ENCODE results near the gene ACYP2.
"Not testable (repeated sequence)": the region's sequence is repeated elsewhere in the genome, so short reads cannot be mapped to it uniquely, and the experiment has no call there.

Gene ACYP2

GRCh38 chr2:54107903-54108615 is 7.4 kb upstream of the ACYP2 start:
- DNase-seq: no peak
- peaks cover 7% of the 10 kb centered on the region for H3K4me1 ChIP-seq (ENCODE audit: control insufficient read depth, insufficient read depth, low read length, poor library complexity, severe bottlenecking)
- no peak overlapping the region for H3K27ac ChIP-seq (ENCODE audit: insufficient read depth, low read length, poor library complexity, severe bottlenecking)
- no peaks in the 10 kb centered on the region for H3K27me3 ChIP-seq (replicated peaks; ENCODE audit: control insufficient read depth, insufficient read depth, low read length, poor library complexity, severe bottlenecking)
- no peaks in the 10 kb centered on the region for H3K36me3 ChIP-seq (ENCODE audit: control insufficient read depth, insufficient read depth, low read length)
- H3K4me3 ChIP-seq (ENCODE audit: insufficient read depth, low read depth, low read length, poor library complexity, severe bottlenecking): no peak overlapping the region
- no peaks in the 10 kb centered on the region for H3K9me3 ChIP-seq (ENCODE audit: control insufficient read depth, low read length)

- no peak for DNase-seq
- Histone ChIP-seq H3K9me3 (ENCODE audit: control insufficient read depth, low read length) (no peaks in the 10 kb centered on the region), H3K27me3 (replicated peaks; ENCODE audit: control insufficient read depth, insufficient read depth, low read length, poor library complexity, severe bottlenecking) (no peaks in the 10 kb centered on the region), H3K4me1 (ENCODE audit: control insufficient read depth, insufficient read depth, low read length, poor library complexity, severe bottlenecking) (peaks cover 2% of the 10 kb centered on the region), H3K36me3 (ENCODE audit: control insufficient read depth, insufficient read depth, low read length) (no peaks in the 10 kb centered on the region), H3K27ac (ENCODE audit: insufficient read depth, low read length, poor library complexity, severe bottlenecking) (no peak overlapping the region), H3K4me3 (ENCODE audit: insufficient read depth, low read depth, low read length, poor library complexity, severe bottlenecking) (no peak overlapping the region)
Measured at GRCh38 chr2:54109848-54110247, 5.6 kb upstream of the ACYP2 start.

GRCh38 chr2:54114479-54114878 is 936 bp upstream of the ACYP2 start:
- H3K27ac ChIP-seq (ENCODE audit: insufficient read depth, low read length, poor library complexity, severe bottlenecking); H3K4me3 ChIP-seq (ENCODE audit: insufficient read depth, low read depth, low read length, poor library complexity, severe bottlenecking); H3K36me3 ChIP-seq (ENCODE audit: control insufficient read depth, insufficient read depth, low read length); H3K9me3 ChIP-seq (ENCODE audit: control insufficient read depth, low read length); DNase-seq; H3K27me3 ChIP-seq (replicated peaks; ENCODE audit: control insufficient read depth, insufficient read depth, low read length, poor library complexity, severe bottlenecking); H3K4me1 ChIP-seq (ENCODE audit: control insufficient read depth, insufficient read depth, low read length, poor library complexity, severe bottlenecking): not testable (repeated sequence)

DNA sequence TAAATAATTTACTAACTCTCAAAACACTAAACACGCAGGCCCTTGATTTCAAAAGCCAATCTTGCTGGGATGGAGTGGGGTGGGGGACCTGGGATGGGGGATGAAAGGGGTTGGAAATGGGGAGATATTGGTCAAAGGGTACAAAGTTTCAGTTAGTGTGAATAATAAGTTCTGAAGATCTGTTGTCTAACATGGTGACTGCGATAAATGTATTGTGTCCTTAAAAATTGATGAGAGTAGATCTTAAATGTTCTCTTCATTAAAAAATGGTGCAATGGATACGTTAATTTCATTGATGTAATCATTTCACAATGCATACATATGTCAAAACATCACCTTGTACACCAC is 505 bp upstream of the ACYP2 start:
- peak overlapping the region; percentile 91 for H3K27ac ChIP-seq (ENCODE audit: insufficient read depth, low read length, poor library complexity, severe bottlenecking)
- no peak for DNase-seq
- peaks cover 4% of the 10 kb centered on the region for H3K4me1 ChIP-seq (ENCODE audit: control insufficient read depth, insufficient read depth, low read length, poor library complexity, severe bottlenecking)
- no peaks in the 10 kb centered on the region for H3K27me3 ChIP-seq (replicated peaks; ENCODE audit: control insufficient read depth, insufficient read depth, low read length, poor library complexity, severe bottlenecking)
- H3K36me3 ChIP-seq (ENCODE audit: control insufficient read depth, insufficient read depth, low read length): no peaks in the 10 kb centered on the region
- peak overlapping the region; percentile 67 for H3K4me3 ChIP-seq (ENCODE audit: insufficient read depth, low read depth, low read length, poor library complexity, severe bottlenecking)
- no peaks in the 10 kb centered on the region for H3K9me3 ChIP-seq (ENCODE audit: control insufficient read depth, low read length)

- not testable (repeated sequence) for DNase-seq; H3K27me3 ChIP-seq (replicated peaks; ENCODE audit: control insufficient read depth, insufficient read depth, low read length, poor library complexity, severe bottlenecking); H3K4me1 ChIP-seq (ENCODE audit: control insufficient read depth, insufficient read depth, low read length, poor library complexity, severe bottlenecking); H3K4me3 ChIP-seq (ENCODE audit: insufficient read depth, low read depth, low read length, poor library complexity, severe bottlenecking); H3K36me3 ChIP-seq (ENCODE audit: control insufficient read depth, insufficient read depth, low read length); H3K27ac ChIP-seq (ENCODE audit: insufficient read depth, low read length, poor library complexity, severe bottlenecking); H3K9me3 ChIP-seq (ENCODE audit: control insufficient read depth, low read length)
Measured at GRCh38 chr2:54116598-54116997, 1.2 kb downstream of the ACYP2 start.

- DNase-seq: no peak
- Histone ChIP-seq H3K27me3 (replicated peaks; ENCODE audit: control insufficient read depth, insufficient read depth, low read length, poor library complexity, severe bottlenecking) (no peaks in the 10 kb centered on the region), H3K4me3 (ENCODE audit: insufficient read depth, low read depth, low read length, poor library complexity, severe bottlenecking) (no peak overlapping the region), H3K36me3 (ENCODE audit: control insufficient read depth, insufficient read depth, low read length) (no peaks in the 10 kb centered on the region), H3K9me3 (ENCODE audit: control insufficient read depth, low read length) (no peaks in the 10 kb centered on the region), H3K4me1 (ENCODE audit: control insufficient read depth, insufficient read depth, low read length, poor library complexity, severe bottlenecking) (no peaks in the 10 kb centered on the region), H3K27ac (ENCODE audit: insufficient read depth, low read length, poor library complexity, severe bottlenecking) (no peak overlapping the region)
Measured at GRCh38 chr2:54120950-54121349, 5.5 kb downstream of the ACYP2 start.

DNA sequence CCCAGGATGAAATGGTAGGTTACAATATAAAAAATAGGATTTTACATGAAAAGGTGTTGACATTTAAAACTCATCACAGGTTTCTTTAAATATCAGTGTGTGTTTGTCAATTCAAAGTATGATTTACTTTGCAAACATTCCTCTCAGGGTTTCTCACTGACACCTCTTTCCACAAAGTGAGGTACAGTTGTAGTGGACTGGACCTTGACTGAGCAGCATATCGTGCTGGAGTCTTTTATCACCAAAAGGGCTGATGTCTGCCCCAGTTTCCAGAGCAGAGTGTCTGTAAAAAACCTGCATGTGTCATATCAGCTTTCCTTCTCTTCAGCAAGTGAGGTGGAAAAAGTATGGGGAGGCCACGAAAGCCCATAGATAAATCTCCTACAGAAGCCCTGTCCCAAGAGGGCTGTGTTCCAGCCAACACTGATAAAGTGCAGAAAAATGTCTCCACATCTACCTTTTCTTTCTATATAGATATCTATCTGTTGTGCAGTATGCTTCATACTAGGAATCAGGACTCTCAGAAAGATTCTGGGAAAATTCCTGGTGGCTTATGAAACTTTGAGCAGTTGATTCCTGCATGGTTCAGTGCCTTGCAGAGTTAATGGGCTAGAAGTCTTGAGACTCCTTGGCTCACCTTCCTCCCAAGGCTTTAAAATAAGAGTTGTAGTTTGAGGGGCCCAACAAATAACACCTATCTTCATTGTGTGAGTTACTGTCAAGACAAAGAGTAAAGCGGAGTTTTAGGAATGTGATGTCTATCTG is 6.9 kb downstream of the ACYP2 start:
- H3K4me3 ChIP-seq (ENCODE audit: insufficient read depth, low read depth, low read length, poor library complexity, severe bottlenecking): no peak overlapping the region
- H3K36me3 ChIP-seq (ENCODE audit: control insufficient read depth, insufficient read depth, low read length): no peaks in the 10 kb centered on the region
- no peaks in the 10 kb centered on the region for H3K4me1 ChIP-seq (ENCODE audit: control insufficient read depth, insufficient read depth, low read length, poor library complexity, severe bottlenecking)
- H3K27ac ChIP-seq (ENCODE audit: insufficient read depth, low read length, poor library complexity, severe bottlenecking): no peak overlapping the region
- no peak for DNase-seq
- no peaks in the 10 kb centered on the region for H3K9me3 ChIP-seq (ENCODE audit: control insufficient read depth, low read length)
- no peaks in the 10 kb centered on the region for H3K27me3 ChIP-seq (replicated peaks; ENCODE audit: control insufficient read depth, insufficient read depth, low read length, poor library complexity, severe bottlenecking)

- H3K27ac ChIP-seq (ENCODE audit: insufficient read depth, low read length, poor library complexity, severe bottlenecking): no peak overlapping the region
- no peak for DNase-seq
Measured at GRCh38 chr2:54122939-54123338, 7.5 kb downstream of the ACYP2 start.

GRCh38 chr2:54127174-54127573 is 11.8 kb downstream of the ACYP2 start:
- H3K36me3 ChIP-seq (ENCODE audit: control insufficient read depth, insufficient read depth, low read length); DNase-seq; H3K27me3 ChIP-seq (replicated peaks; ENCODE audit: control insufficient read depth, insufficient read depth, low read length, poor library complexity, severe bottlenecking); H3K27ac ChIP-seq (ENCODE audit: insufficient read depth, low read length, poor library complexity, severe bottlenecking); H3K4me3 ChIP-seq (ENCODE audit: insufficient read depth, low read depth, low read length, poor library complexity, severe bottlenecking); H3K9me3 ChIP-seq (ENCODE audit: control insufficient read depth, low read length); H3K4me1 ChIP-seq (ENCODE audit: control insufficient read depth, insufficient read depth, low read length, poor library complexity, severe bottlenecking): not testable (repeated sequence)

More at GRCh38 chr2:54122939-54123338, 7.5 kb downstream of the ACYP2 start:
- H3K27me3 ChIP-seq (replicated peaks; ENCODE audit: control insufficient read depth, insufficient read depth, low read length, poor library complexity, severe bottlenecking): no peaks in the 10 kb centered on the region
- H3K4me3 ChIP-seq (ENCODE audit: insufficient read depth, low read depth, low read length, poor library complexity, severe bottlenecking): no peak overlapping the region
- no peaks in the 10 kb centered on the region for H3K9me3 ChIP-seq (ENCODE audit: control insufficient read depth, low read length)
- H3K36me3 ChIP-seq (ENCODE audit: control insufficient read depth, insufficient read depth, low read length): no peaks in the 10 kb centered on the region
- H3K4me1 ChIP-seq (ENCODE audit: control insufficient read depth, insufficient read depth, low read length, poor library complexity, severe bottlenecking): no peaks in the 10 kb centered on the region

- no peak for DNase-seq
- no peaks in the 10 kb centered on the region for H3K4me1 ChIP-seq (ENCODE audit: control insufficient read depth, insufficient read depth, low read length, poor library complexity, severe bottlenecking)
Measured at GRCh38 chr2:54133056-54133455, 17.6 kb downstream of the ACYP2 start.

More at GRCh38 chr2:54133056-54133455, 17.6 kb downstream of the ACYP2 start:
- Histone ChIP-seq H3K4me3 (ENCODE audit: insufficient read depth, low read depth, low read length, poor library complexity, severe bottlenecking) (no peak overlapping the region), H3K27me3 (replicated peaks; ENCODE audit: control insufficient read depth, insufficient read depth, low read length, poor library complexity, severe bottlenecking) (no peaks in the 10 kb centered on the region), H3K9me3 (ENCODE audit: control insufficient read depth, low read length) (no peaks in the 10 kb centered on the region), H3K36me3 (ENCODE audit: control insufficient read depth, insufficient read depth, low read length) (no peaks in the 10 kb centered on the region), H3K27ac (ENCODE audit: insufficient read depth, low read length, poor library complexity, severe bottlenecking) (no peak overlapping the region)
